Endothelial cell of umbilical vein (primary cell): ENCODE data around the gene GALNT17. TPM values are rescaled to one million over a fixed set of nuclear protein-coding genes. Genes with fewer than 3 reads are reported as not detected.

Experiments
- BruUV-seq: library from RNA; stranded (reverse); fragments of 400-500 nt; replicated peaks from 2 replicates; lab custom pipeline; 2021; lab: Mats Ljungman, UMichigan
- CTCF ChIA-PET: fragments of 300-600, 350-600 bp; sonication (Branson Sonifier 250); formaldehyde crosslinking; loops from one replicate; lab custom pipeline; 2021; ENCODE audit warnings: antibody characterized with exemption, inconsistent platforms; lab: Charles Lee
- POLR2A ChIA-PET: fragments of 300-600, 350-600 bp; sonication (Branson Sonifier 250); formaldehyde crosslinking; loops from one replicate; lab custom pipeline; 2021; ENCODE audit warnings: antibody characterized with exemption, inconsistent platforms; lab: Charles Lee
- DNase-seq: peaks from one replicate; pipeline ENCODE4 v3.0.0-alpha.2; 2011; ENCODE audit warnings: low read depth, low spot score
- FAIRE-seq: peaks from 2 replicates; lab custom pipeline; 2011; peaks lifted over from hg19 to GRCh38; lab: Jason Lieb, UNC
- H2AFZ ChIP-seq: 2 replicates; pipeline ENCODE4 v1.6.0; 2012; ENCODE audit warnings: low read depth, low read length, control low read depth, inconsistent platforms
- H3K27ac ChIP-seq: 2 replicates; pipeline ENCODE4 v1.5.1; 2011; ENCODE audit warnings: low read depth, mild to moderate bottlenecking, control low read depth, low read length, moderate library complexity; ENCODE audit not compliant: insufficient read depth
- H3K27me3 ChIP-seq, 2 experiments: 2 replicates each; pipeline versions ENCODE4 v1.6.0 to v1.6.1; 2011; ENCODE audit warnings: low read length in 2 of 2, mixed read lengths in 1 of 2; ENCODE audit not compliant: control insufficient read depth in 2 of 2, insufficient read depth in 2 of 2
- H3K36me3 ChIP-seq, 2 experiments: 2 replicates in 1 of 2; 3 replicates in 1 of 2; pipeline ENCODE4 v1.5.1; 2011; ENCODE audit warnings: low read length in 2 of 2, mild to moderate bottlenecking in 1 of 2, moderate library complexity in 1 of 2; ENCODE audit not compliant: control insufficient read depth in 2 of 2, insufficient read depth in 2 of 2; ENCODE audit errors: extremely low read depth in 1 of 2
- H3K4me1 ChIP-seq: 3 replicates; pipeline ENCODE4 v1.5.1; 2011; ENCODE audit warnings: mild to moderate bottlenecking, low read length; ENCODE audit not compliant: control insufficient read depth, insufficient read depth; ENCODE audit errors: extremely low read depth
- H3K4me2 ChIP-seq: 2 replicates; pipeline ENCODE4 v1.6.1; 2011; ENCODE audit warnings: low read length, control low read depth, mixed read lengths; ENCODE audit not compliant: insufficient read depth
- H3K4me3 ChIP-seq, 3 experiments: fragments of 200-600 bp in 1 of 3; sonication (generic), shearing (Covaris generic) in 1 of 3; replicated peaks in 1 of 3; 2 replicates each; pipeline ENCODE4 v1.5.1; 2011 to 2016; ENCODE audit warnings: control low read depth in 3 of 3, low read length in 3 of 3, mild to moderate bottlenecking in 2 of 3, inconsistent platforms in 1 of 3, low read depth in 1 of 3, moderate library complexity in 1 of 3; ENCODE audit not compliant: insufficient read depth in 1 of 3
- H3K79me2 ChIP-seq: 2 replicates; pipeline ENCODE4 v1.6.0; 2012; ENCODE audit warnings: low read length, inconsistent platforms; ENCODE audit not compliant: control insufficient read depth, insufficient read depth
- H3K9ac ChIP-seq: replicated peaks from 2 replicates; pipeline ENCODE3; 2011; ENCODE audit warnings: low read length, control low read depth; ENCODE audit not compliant: insufficient read depth; ENCODE audit errors: extremely low read depth
- H3K9me1 ChIP-seq: replicated peaks from 3 replicates; pipeline ENCODE4 v1.6.0; 2011; ENCODE audit warnings: mild to moderate bottlenecking, low read length; ENCODE audit not compliant: control insufficient read depth, insufficient read depth; ENCODE audit errors: extremely low read depth
- H3K9me3 ChIP-seq: replicated peaks from 2 replicates; pipeline ENCODE4 v1.5.1; 2012; ENCODE audit warnings: low read length, inconsistent platforms; ENCODE audit not compliant: control insufficient read depth, insufficient read depth
- H4K20me1 ChIP-seq: replicated peaks from 2 replicates; pipeline ENCODE3; 2011; ENCODE audit warnings: mild to moderate bottlenecking, low read length; ENCODE audit not compliant: control insufficient read depth, insufficient read depth; ENCODE audit errors: extremely low read depth
- EZH2 ChIP-seq: IDR thresholded peaks from 2 replicates; pipeline ENCODE4 v1.6.1; 2012; ENCODE audit warnings: borderline replicate concordance, low read depth, mild to moderate bottlenecking, moderate library complexity, low read length, inconsistent platforms; ENCODE audit not compliant: severe bottlenecking
- FOS ChIP-seq: IDR thresholded peaks from 2 replicates; pipeline ENCODE4 v1.6.1; 2011; ENCODE audit warnings: mild to moderate bottlenecking, low read length, moderate library complexity, borderline replicate concordance; ENCODE audit not compliant: insufficient read depth
- GATA2 ChIP-seq: IDR thresholded peaks from 2 replicates; pipeline ENCODE4 v1.7.0; 2011; ENCODE audit warnings: low read depth, mild to moderate bottlenecking, moderate library complexity, mixed read lengths, low read length; ENCODE audit not compliant: insufficient read length, insufficient read depth
- JUN ChIP-seq: IDR thresholded peaks from 2 replicates; pipeline ENCODE4 v1.6.1; 2011; ENCODE audit warnings: borderline replicate concordance, low read depth; ENCODE audit not compliant: insufficient read length, insufficient read depth
- MAX ChIP-seq: IDR thresholded peaks from 2 replicates; pipeline ENCODE4 v1.6.1; 2011; ENCODE audit not compliant: insufficient read depth, insufficient read length
- MYC ChIP-seq: IDR thresholded peaks from one replicate; pipeline ENCODE4 v1.6.1; 2011; ENCODE audit warnings: mild to moderate bottlenecking, low read depth, low read length
- POLR2A ChIP-seq: IDR thresholded peaks from 2 replicates; pipeline ENCODE4 v1.6.1; 2012; ENCODE audit warnings: low read depth, mild to moderate bottlenecking, control low read depth, low read length
- POLR2AphosphoS5 ChIP-seq: IDR thresholded peaks from 2 replicates; pipeline ENCODE4 v1.6.1; 2012; ENCODE audit warnings: low read depth, mild to moderate bottlenecking, control low read depth, low read length, moderate library complexity; ENCODE audit not compliant: insufficient read depth
- dilution Hi-C: fragments of 300-500 bp; cut with MboI; formaldehyde crosslinking; loops from one replicate; pipeline ENCODE4 v1.15.0; 2019; ENCODE audit warnings: low sequenced_read_pairs; ENCODE audit not compliant: extremely low pct_ligation_motif_present
- intact Hi-C: fragments of 100-400 bp; cut with micrococcal nuclease; formaldehyde crosslinking; loops from one replicate; pipeline ENCODE4 v1.10.0; 2022
- polyA plus RNA-seq, 4 experiments: library from polyadenylated mRNA; depleted of rRNA in 3 of 4; stranded (reverse) in 3 of 4; unstranded in 1 of 4; fragments of >200 nt; gene quantifications; 2 replicates each; pipeline versions ENCODE4 v1.2.1 to v1.2.3, GENCODE V29; 2011 to 2012; ENCODE audit warnings: missing spikeins in 1 of 4
- total RNA-seq: library from RNA; stranded (reverse); gene quantifications from 2 replicates; pipeline ENCODE4 v1.2.3, GENCODE V29; 2021
- TF ChIP-seq, protein P1 (sequence below), 2 donors: IDR thresholded peaks; 1 replicate in 1 of 2; 2 replicates in 1 of 2; pipeline ENCODE4 v1.5.1; 2011; ENCODE audit warnings: low read length in 2 of 2, mild to moderate bottlenecking in 2 of 2, moderate library complexity in 2 of 2, control low read depth in 1 of 2, inconsistent platforms in 1 of 2, low read depth in 1 of 2; ENCODE audit not compliant: insufficient read depth in 1 of 2; ENCODE audit errors: extremely low read depth in 1 of 2

GALNT17 gene
- total and polyA plus RNA-seq, 2 donors (not counting 3 experiments of a cell fraction or from before 2014, with no cell fraction given), result not detected

- no peaks in the 10 kb centered on the region for H3K9me1 ChIP-seq
- CTCF ChIA-PET, result no interaction called here
- DNase-seq, result no peak
- H3K79me2 ChIP-seq, result no peaks in the 10 kb centered on the region
- H3K27ac ChIP-seq, result no peak overlapping the region
- POLR2A ChIA-PET, result no interaction called here
- dilution Hi-C loops (no loop called here), intact Hi-C loops (no loop called here)
- no peak for FAIRE-seq
- H3K4me1 ChIP-seq, result no peaks in the 10 kb centered on the region
- H3K36me3 ChIP-seq, result no peaks in the 10 kb centered on the region
- H3K4me3 ChIP-seq, result no peak overlapping the region
- no peak overlapping the region for H3K4me2 ChIP-seq
- H3K27me3 ChIP-seq, result no peaks in the 10 kb centered on the region
- H3K9me3 ChIP-seq, result no peaks in the 10 kb centered on the region
- no peak overlapping the region for H3K9ac ChIP-seq
- no TSS peak for BruUV-seq
- no peak overlapping the region for H2AFZ ChIP-seq
- no peaks in the 10 kb centered on the region for H4K20me1 ChIP-seq
- TF ChIP-seq MYC (no peak), EZH2 (no peak), FOS (no peak), JUN (no peak)
These were observed 416.8 kb downstream of the GALNT17 start for GRCh38 chr7:71548746-71549145.

DNA sequence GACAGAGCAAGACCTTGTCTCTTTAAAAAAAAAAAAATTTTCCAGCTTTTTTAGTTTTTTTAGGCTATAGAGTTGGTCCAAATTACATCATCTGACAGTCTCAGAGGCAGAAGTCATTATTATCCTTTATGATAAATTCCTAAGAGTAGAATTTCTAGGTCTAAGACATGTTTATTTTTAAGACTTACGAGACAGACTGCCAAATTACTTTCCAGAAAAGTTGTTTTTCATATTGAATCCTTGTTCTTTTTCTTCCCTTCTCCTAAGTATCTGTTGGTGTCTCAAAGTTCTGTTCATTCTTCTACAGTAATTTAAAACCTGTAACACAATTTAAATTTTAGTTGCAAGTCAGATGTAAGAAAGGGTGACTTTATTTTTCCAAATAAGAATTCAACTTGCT is 421.4 kb downstream of the GALNT17 start:
- dilution Hi-C loops, result no loop called here
- no TSS peak for BruUV-seq
- TF ChIP-seq POLR2AphosphoS5 (no peak), MAX (no peak), FOS (no peak), EZH2 (no peak), JUN (no peak), MYC (no peak), GATA2 (no peak), POLR2A (no peak)
- TF ChIP-seq, protein P1, sequence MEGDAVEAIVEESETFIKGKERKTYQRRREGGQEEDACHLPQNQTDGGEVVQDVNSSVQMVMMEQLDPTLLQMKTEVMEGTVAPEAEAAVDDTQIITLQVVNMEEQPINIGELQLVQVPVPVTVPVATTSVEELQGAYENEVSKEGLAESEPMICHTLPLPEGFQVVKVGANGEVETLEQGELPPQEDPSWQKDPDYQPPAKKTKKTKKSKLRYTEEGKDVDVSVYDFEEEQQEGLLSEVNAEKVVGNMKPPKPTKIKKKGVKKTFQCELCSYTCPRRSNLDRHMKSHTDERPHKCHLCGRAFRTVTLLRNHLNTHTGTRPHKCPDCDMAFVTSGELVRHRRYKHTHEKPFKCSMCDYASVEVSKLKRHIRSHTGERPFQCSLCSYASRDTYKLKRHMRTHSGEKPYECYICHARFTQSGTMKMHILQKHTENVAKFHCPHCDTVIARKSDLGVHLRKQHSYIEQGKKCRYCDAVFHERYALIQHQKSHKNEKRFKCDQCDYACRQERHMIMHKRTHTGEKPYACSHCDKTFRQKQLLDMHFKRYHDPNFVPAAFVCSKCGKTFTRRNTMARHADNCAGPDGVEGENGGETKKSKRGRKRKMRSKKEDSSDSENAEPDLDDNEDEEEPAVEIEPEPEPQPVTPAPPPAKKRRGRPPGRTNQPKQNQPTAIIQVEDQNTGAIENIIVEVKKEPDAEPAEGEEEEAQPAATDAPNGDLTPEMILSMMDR (IDR thresholded peaks at IDR 0.05; ENCODE audit: extremely low read depth in 1 of 2, insufficient read depth in 1 of 2, low read depth in 1 of 2, low read length in 2 of 2), result no peak
- H2AFZ ChIP-seq, result no peak overlapping the region
- no peaks in the 10 kb centered on the region for H3K36me3 ChIP-seq
- H3K9me3 ChIP-seq, result no peaks in the 10 kb centered on the region
- no peaks in the 10 kb centered on the region for H3K9me1 ChIP-seq
- no peak overlapping the region for H3K9ac ChIP-seq
- ChIA-PET POLR2A (no interaction called here), CTCF (no interaction called here)
- H3K79me2 ChIP-seq, result no peaks in the 10 kb centered on the region
- H4K20me1 ChIP-seq, result no peaks in the 10 kb centered on the region
- DNase-seq (no peak), FAIRE-seq (no peak)
- H3K4me1 ChIP-seq, result no peaks in the 10 kb centered on the region
- H3K4me3 ChIP-seq, result no peak overlapping the region
- H3K4me2 ChIP-seq, result no peak overlapping the region
- no peaks in the 10 kb centered on the region for H3K27me3 ChIP-seq
- intact Hi-C loops, result no loop called here
- H3K27ac ChIP-seq, result no peak overlapping the region
